GM23338 (cell line): ENCODE results near the gene PSMA8.
"Not testable (repeated sequence)": the region's sequence is repeated elsewhere in the genome, so short reads cannot be mapped to it uniquely, and the experiment has no call there.

Experiments
- CREB1 ChIP-seq: fragments of 250-450 bp; sonication (Bioruptor Pico); IDR thresholded peaks from 2 replicates; pipeline ENCODE4 v1.5.0; 2020; ENCODE audit warnings: low read depth, mild to moderate bottlenecking, moderate library complexity
- CTCF ChIP-seq, 2 experiments: fragments of 200-600 bp in 1 of 2; sonication (generic) in 1 of 2; conservative IDR thresholded peaks; 2 replicates each; pipeline versions ENCODE4 v1.5.1 to v1.6.1; 2016 to 2017; ENCODE audit warnings: antibody characterized with exemption in 2 of 2, low read depth in 2 of 2, mild to moderate bottlenecking in 2 of 2, moderate library complexity in 1 of 2
- ETS1 ChIP-seq: IDR thresholded peaks from 2 replicates; pipeline ENCODE4 v1.6.1; 2016; ENCODE audit warnings: antibody characterized with exemption
- EZH2 ChIP-seq: fragments of 200-600 bp; sonication (generic); IDR thresholded peaks from one replicate; pipeline ENCODE4 v1.8.0; 2017; ENCODE audit warnings: antibody characterized with exemption, mild to moderate bottlenecking, low read depth; ENCODE audit not compliant: unreplicated experiment
- EZH2phosphoT487 ChIP-seq: fragments of 200-600 bp; sonication (generic); IDR thresholded peaks from one replicate; pipeline ENCODE4 v1.8.1; 2018; ENCODE audit warnings: antibody characterized with exemption; ENCODE audit not compliant: unreplicated experiment
- POLR2AphosphoS5 ChIP-seq: IDR thresholded peaks from 2 replicates; pipeline ENCODE4 v1.6.1; 2016; ENCODE audit warnings: antibody characterized with exemption, low read depth
- REST ChIP-seq: IDR thresholded peaks from one replicate; pipeline ENCODE4 v1.6.1; 2018; ENCODE audit warnings: antibody characterized with exemption; ENCODE audit not compliant: unreplicated experiment
- ZNF114 ChIP-seq: fragments of 250-450 bp; sonication (Bioruptor Pico); IDR thresholded peaks from 2 replicates; pipeline ENCODE4 v1.5.0; 2020; ENCODE audit warnings: mild to moderate bottlenecking, moderate library complexity

DNA sequence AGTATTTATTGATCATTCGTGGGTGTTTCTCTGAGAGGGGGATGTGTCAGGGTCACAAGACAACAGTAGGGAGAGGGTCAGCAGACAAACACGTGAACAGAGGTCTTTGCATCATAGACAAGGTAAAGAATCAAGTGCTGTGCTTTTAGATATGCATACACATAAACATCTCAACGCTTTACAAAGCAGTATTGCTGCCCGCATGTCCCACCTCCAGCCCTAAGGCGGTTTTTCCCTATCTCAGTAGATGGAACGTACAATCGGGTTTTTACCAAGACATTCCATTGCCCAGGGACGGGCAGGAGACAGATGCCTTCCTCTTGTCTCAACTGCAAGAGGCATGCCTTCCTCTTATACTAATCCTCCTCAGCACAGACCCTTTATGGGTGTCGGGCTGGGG, 68.3 kb downstream of the PSMA8 start:
- TF ChIP-seq CTCF (conservative IDR thresholded peaks at IDR 0.05; ENCODE audit: low read depth in 2 of 2); POLR2AphosphoS5; EZH2; EZH2phosphoT487; ZNF114 (CRISPR knock-in tag); REST; CREB1 (CRISPR knock-in tag); ETS1: not testable (repeated sequence)
